22Rv1 (cell line): ENCODE results near the gene SMAD3.

ENCODE experiments used
- H3K27ac ChIP-seq: fragments of 450-650 bp; 2 replicates; pipeline ENCODE4 v1.5.1; 2017
- ZFX ChIP-seq: fragments of 450-650 bp; IDR thresholded peaks from 2 replicates; pipeline ENCODE4 v1.6.1; 2017; ENCODE audit warnings: antibody characterized with exemption, borderline replicate concordance
- TF ChIP-seq, protein P1 (sequence below): fragments of 450-650 bp; IDR thresholded peaks from 2 replicates; pipeline ENCODE4 v1.5.1; 2017; ENCODE audit warnings: mild to moderate bottlenecking

SMAD3 gene

GRCh38 chr15:67030036-67030762 lies 35.2 kb upstream of the SMAD3 start:
- H3K27ac ChIP-seq = no peak overlapping the region
- TF ChIP-seq ZFX = no peak
- TF ChIP-seq, protein P1, sequence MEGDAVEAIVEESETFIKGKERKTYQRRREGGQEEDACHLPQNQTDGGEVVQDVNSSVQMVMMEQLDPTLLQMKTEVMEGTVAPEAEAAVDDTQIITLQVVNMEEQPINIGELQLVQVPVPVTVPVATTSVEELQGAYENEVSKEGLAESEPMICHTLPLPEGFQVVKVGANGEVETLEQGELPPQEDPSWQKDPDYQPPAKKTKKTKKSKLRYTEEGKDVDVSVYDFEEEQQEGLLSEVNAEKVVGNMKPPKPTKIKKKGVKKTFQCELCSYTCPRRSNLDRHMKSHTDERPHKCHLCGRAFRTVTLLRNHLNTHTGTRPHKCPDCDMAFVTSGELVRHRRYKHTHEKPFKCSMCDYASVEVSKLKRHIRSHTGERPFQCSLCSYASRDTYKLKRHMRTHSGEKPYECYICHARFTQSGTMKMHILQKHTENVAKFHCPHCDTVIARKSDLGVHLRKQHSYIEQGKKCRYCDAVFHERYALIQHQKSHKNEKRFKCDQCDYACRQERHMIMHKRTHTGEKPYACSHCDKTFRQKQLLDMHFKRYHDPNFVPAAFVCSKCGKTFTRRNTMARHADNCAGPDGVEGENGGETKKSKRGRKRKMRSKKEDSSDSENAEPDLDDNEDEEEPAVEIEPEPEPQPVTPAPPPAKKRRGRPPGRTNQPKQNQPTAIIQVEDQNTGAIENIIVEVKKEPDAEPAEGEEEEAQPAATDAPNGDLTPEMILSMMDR = no peak

DNA sequence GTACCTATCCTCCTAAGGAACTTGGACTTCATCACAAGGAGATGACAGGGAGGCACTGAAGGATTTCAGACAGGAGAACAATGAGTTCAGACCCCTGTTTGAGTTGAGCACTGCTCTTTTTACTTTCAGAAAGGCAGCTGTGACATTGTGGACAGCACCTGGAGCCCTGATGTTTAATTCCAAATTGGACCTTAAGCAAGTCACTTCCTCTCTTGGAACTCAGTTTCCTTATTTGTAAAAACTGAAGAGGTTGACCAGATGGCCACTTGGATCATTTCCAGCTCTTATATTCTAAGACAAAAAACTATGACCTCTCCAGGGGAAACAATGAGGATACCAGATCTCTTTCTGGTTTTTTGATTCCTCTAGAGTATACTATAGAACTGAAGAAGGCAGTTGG lies 34.1 kb upstream of the SMAD3 start:
- H3K27ac ChIP-seq = no peak overlapping the region
- TF ChIP-seq, protein P1 = no peak
- TF ChIP-seq ZFX = no peak

- TF ChIP-seq ZFX = no peak
- TF ChIP-seq, protein P1 = no peak
- no peak overlapping the region for H3K27ac ChIP-seq
Observed at GRCh38 chr15:67032608-67033007, 32.8 kb upstream of the SMAD3 start.

- TF ChIP-seq, protein P1 = no peak
- TF ChIP-seq ZFX = no peak
- H3K27ac ChIP-seq = no peak overlapping the region
Observed at GRCh38 chr15:67033012-67033411, 32.4 kb upstream of the SMAD3 start.

GRCh38 chr15:67033571-67034044 lies 31.8 kb upstream of the SMAD3 start:
- no peak overlapping the region for H3K27ac ChIP-seq
- TF ChIP-seq, protein P1 = no peak
- TF ChIP-seq ZFX = no peak

GRCh38 chr15:67035886-67036285 lies 29.5 kb upstream of the SMAD3 start:
- TF ChIP-seq, protein P1 = no peak
- TF ChIP-seq ZFX = no peak
- no peak overlapping the region for H3K27ac ChIP-seq

DNA sequence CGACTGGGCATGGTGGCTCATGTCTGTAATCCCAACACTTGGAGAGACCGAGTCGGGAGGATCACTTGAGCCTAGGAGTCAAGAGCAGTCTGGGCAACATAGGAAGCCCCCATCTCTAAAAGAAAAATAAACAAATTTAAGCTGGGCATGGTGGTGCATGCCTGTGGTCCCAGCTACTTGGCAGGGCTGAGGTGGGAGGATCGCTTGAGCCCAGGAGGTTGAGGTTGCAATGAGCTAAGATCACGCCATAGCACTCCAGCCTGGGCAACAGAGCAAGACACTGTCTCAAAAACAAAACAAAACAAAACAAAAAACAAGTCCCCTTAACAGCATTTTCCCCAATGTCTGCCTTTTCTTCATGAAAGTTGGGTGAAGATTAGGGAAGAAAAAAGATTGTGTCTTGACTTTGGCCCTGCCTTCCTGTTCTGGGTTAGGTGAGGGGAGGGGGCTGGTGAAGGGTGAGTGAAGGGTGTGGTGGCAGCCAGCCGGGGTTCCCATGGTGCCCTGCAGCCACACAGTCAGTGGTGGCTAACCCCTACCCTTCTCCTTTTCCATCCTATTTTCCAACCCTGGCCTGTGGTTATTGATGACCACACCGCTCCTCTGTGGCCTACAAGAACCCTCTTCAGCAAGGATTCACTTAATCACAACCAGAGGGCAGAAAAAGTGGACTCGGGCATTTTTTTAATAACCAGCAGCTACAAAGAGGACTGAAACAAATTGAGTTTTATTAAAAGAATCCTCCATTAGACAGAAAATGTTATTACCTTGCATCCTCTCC lies 28.4 kb upstream of the SMAD3 start:
- H3K27ac ChIP-seq = no peak overlapping the region
- TF ChIP-seq ZFX = no peak
- TF ChIP-seq, protein P1 = no peak
